Measurements from ENCODE around the gene UQCRH. TPM values are rescaled to one million over a fixed set of nuclear protein-coding genes. Genes with fewer than 3 reads are reported as not detected.

UQCRH gene
- total and polyA plus RNA-seq, 2 of the 4 experiments (the other 2 are of a cell fraction) = 347 to 736 TPM

DNA sequence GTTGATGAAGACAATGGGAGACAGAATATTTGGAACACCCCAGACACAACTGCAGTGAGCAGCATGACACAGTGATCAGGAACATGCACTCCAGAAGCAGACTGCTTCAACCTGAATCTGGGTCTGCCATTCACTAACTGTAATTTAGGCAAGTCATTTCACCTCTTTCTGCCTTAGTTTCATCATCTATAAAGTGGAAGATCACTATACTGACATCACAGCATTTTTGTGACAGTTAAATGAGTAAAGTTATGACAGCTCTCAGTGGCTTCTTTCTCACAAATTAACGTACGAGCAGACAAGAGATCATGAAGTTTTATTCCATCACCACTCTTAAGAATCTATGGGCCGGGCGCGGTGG lies 14.4 kb upstream of the UQCRH start:
- Histone ChIP-seq H3K27ac (ENCODE audit: insufficient read depth, low read length) (no peak overlapping the region), H3K4me1 (ENCODE audit: control insufficient read depth, insufficient read depth, low read length) (peaks cover 13% of the 10 kb centered on the region), H3K9me3 (ENCODE audit: control insufficient read depth, insufficient read depth, low read length) (no peaks in the 10 kb centered on the region), H3K36me3 (ENCODE audit: control insufficient read depth, insufficient read depth, low read length) (peaks cover 37% of the 10 kb centered on the region), H3K4me3 (ENCODE audit: insufficient read depth, low read depth, low read length) (no peak overlapping the region), H2BK15ac (ENCODE audit: low read depth, low read length) (no peak overlapping the region), H4K5ac (ENCODE audit: low read depth, low read length) (no peak overlapping the region), H3K4ac (ENCODE audit: low read depth, low read length) (no peak overlapping the region), H4K91ac (ENCODE audit: insufficient read depth, low read depth, low read length) (no peak overlapping the region), H3K18ac (ENCODE audit: low read depth, low read length) (peak overlapping the region; percentile 24; the same call in 1 of the 2 replicates), H3K23ac (ENCODE audit: low read depth, low read length) (peak overlapping the region; percentile 75; the same call in 1 of the 2 replicates), H3K4me2 (ENCODE audit: low read depth, low read length) (peak overlapping the region; percentile 7; the same call in 1 of the 2 replicates), H2AFZ (replicated peaks; ENCODE audit: low read length, poor library complexity) (no peak overlapping the region), H2BK120ac (ENCODE audit: low read depth, low read length) (no peak overlapping the region), H2AK9ac (replicated peaks; ENCODE audit: low read depth, low read length, poor library complexity) (no peak overlapping the region), H4K20me1 (ENCODE audit: insufficient read depth, low read length) (peaks cover 30% of the 10 kb centered on the region), H3K27me3 (ENCODE audit: control insufficient read depth, insufficient read depth, low read length) (no peaks in the 10 kb centered on the region), H2BK20ac (ENCODE audit: low read depth, low read length) (no peak overlapping the region), H3K14ac (replicated peaks; ENCODE audit: low read depth, low read length) (peak overlapping the region; percentile 79; the same call in 1 of the 2 replicates), H3K56ac (ENCODE audit: extremely low read depth, insufficient read depth, low read length) (no peak overlapping the region), H2AK5ac (ENCODE audit: low read depth, low read length) (no peak overlapping the region), H3K79me1 (ENCODE audit: low read depth in 1 of 2, low read length in 2 of 2) (peaks cover 33 to 68% of the 10 kb centered on the region in 2 experiments), H2BK5ac (ENCODE audit: low read depth, low read length, poor library complexity, severe bottlenecking) (peak overlapping the region; percentile 80), H3K9me1 (ENCODE audit: insufficient read depth, low read length) (peaks cover 11% of the 10 kb centered on the region), H3K9ac (ENCODE audit: low read depth, low read length) (no peak overlapping the region), H4K8ac (ENCODE audit: low read depth in 2 of 2, low read length in 2 of 2) (peak overlapping the region in 1 of 2 experiments; percentile 46; a peak in 1 of 4 replicates)
- DNase-seq (no peak), ATAC-seq (ENCODE audit: low read depth) (no peak)
- WGBS, 2 experiments (ENCODE audit: extremely low coverage in 2 of 2, insufficient read length in 1 of 2) = 95% methylated on average over 3 of the region's 5 CpGs; no CpG with 5 or more reads in 1 of the 2 experiments
- TF ChIP-seq SMC3 (IDR thresholded peaks at IDR 0.05; ENCODE audit: low read depth, low read length) (no peak), CHD1 (IDR thresholded peaks at IDR 0.05; ENCODE audit: low read depth, low read length) (no peak), MAZ (IDR thresholded peaks at IDR 0.05; ENCODE audit: borderline replicate concordance, low read depth, low read length) (no peak), CTCF (conservative IDR thresholded peaks at IDR 0.05; ENCODE audit: low read depth, low read length) (no peak), USF2 (IDR thresholded peaks at IDR 0.05; ENCODE audit: low read depth, low read length) (no peak), RFX5 (IDR thresholded peaks at IDR 0.05; ENCODE audit: low read depth, low read length) (no peak), MAFK (IDR thresholded peaks at IDR 0.05; ENCODE audit: low read depth, low read length) (no peak), RCOR1 (IDR thresholded peaks at IDR 0.05; ENCODE audit: insufficient replicate concordance, low read length) (no peak), MXI1 (IDR thresholded peaks at IDR 0.05; ENCODE audit: borderline replicate concordance, low read depth, low read length) (no peak), RAD21 (IDR thresholded peaks at IDR 0.05; ENCODE audit: low read length) (no peak), CEBPB (IDR thresholded peaks at IDR 0.05; ENCODE audit: low read depth, low read length) (no peak), POLR2A (IDR thresholded peaks at IDR 0.05; ENCODE audit: low read depth, low read length) (no peak), NFE2L2 (IDR thresholded peaks at IDR 0.05; ENCODE audit: low read depth, low read length) (no peak), FOS (IDR thresholded peaks at IDR 0.05; ENCODE audit: low read depth, low read length) (no peak), BHLHE40 (IDR thresholded peaks at IDR 0.05; ENCODE audit: low read depth, low read length) (no peak)
- TF ChIP-seq, protein P1, sequence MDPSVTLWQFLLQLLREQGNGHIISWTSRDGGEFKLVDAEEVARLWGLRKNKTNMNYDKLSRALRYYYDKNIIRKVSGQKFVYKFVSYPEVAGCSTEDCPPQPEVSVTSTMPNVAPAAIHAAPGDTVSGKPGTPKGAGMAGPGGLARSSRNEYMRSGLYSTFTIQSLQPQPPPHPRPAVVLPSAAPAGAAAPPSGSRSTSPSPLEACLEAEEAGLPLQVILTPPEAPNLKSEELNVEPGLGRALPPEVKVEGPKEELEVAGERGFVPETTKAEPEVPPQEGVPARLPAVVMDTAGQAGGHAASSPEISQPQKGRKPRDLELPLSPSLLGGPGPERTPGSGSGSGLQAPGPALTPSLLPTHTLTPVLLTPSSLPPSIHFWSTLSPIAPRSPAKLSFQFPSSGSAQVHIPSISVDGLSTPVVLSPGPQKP (IDR thresholded peaks at IDR 0.05; ENCODE audit: borderline replicate concordance, low read depth, low read length) = no peak
- intact Hi-C loops (cut with micrococcal nuclease) (no loop called here), dilution Hi-C loops (cut with HindIII; ENCODE audit: low sequenced_read_pairs, unreplicated experiment) (no loop called here), in situ Hi-C loops (cut with MboI; ENCODE audit: low sequenced_read_pairs) (no loop called here)
- no TSS peak for BruUV-seq (replicated peaks)
- CTCF ChIA-PET = interaction anchor here (1.4 kb wide), 1 partner anchor 65 kb away, joined by 3 read pairs; no protein-coding TSS in a partner anchor
- POLR2A ChIA-PET (ENCODE audit: unreplicated experiment) = no interaction called here

All from IMR-90 (cell line).